ENCODE measurements around the gene MGRN1. TPM values are rescaled to one million over a fixed set of nuclear protein-coding genes. Genes with fewer than 3 reads are reported as not detected.

Gene MGRN1
- total and polyA plus RNA-seq, 4 donors: 29.5 to 112 (median 47.0) TPM

DNA sequence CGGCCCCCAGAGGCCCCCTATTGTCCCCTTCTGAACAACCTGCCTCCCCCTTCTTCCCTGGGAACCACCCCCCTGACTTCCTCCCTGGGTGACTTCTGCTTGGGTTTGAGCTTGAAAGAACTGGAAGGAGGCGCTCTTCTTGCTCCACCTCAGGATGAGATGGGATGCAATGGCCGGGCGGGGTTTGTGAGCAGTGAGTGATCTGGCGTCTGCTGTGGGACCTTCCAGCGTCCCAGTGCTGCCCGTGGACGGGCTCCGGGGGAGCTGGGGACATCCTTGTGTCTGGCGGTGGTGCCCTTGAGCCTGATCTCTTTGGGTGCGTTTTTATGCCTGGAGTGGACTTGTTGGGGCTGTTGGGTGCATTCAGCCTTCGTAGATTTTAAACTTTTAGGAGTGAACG lies 11.6 kb downstream of the MGRN1 start:
- Histone ChIP-seq H3K4me1 (ENCODE audit: control insufficient read depth in 5 of 5, insufficient read depth in 5 of 5, low read length in 5 of 5) (peaks cover 0 to 13% (median 0%) of the 10 kb centered on the region in 5 donors), H3K9ac (ENCODE audit: insufficient read depth in 1 of 2, low read length in 2 of 2) (no peak overlapping the region), H3K4me3 (no peak overlapping the region), H3K9me3 (ENCODE audit: control insufficient read depth in 4 of 4, insufficient read depth in 3 of 4, low read length in 3 of 4) (peaks cover 0 to 5% (median 0%) of the 10 kb centered on the region in 4 donors), H3K36me3 (ENCODE audit: control insufficient read depth in 4 of 4, insufficient read depth in 4 of 4, low read length in 4 of 4) (peaks cover 0 to 13% (median 3%) of the 10 kb centered on the region in 4 donors), H3K27ac (ENCODE audit: low read depth in 1 of 2, low read length in 1 of 2) (no peak overlapping the region), H3K27me3 (ENCODE audit: control insufficient read depth in 3 of 3, insufficient read depth in 3 of 3, low read length in 2 of 3) (no peaks in the 10 kb centered on the region)
- no peak for ATAC-seq (ENCODE audit: insufficient read depth, low FRiP score)
- WGBS, 2 donors: 77 to 90% methylated on average over 13 of the region's 13 CpGs
- TF ChIP-seq, protein P1, sequence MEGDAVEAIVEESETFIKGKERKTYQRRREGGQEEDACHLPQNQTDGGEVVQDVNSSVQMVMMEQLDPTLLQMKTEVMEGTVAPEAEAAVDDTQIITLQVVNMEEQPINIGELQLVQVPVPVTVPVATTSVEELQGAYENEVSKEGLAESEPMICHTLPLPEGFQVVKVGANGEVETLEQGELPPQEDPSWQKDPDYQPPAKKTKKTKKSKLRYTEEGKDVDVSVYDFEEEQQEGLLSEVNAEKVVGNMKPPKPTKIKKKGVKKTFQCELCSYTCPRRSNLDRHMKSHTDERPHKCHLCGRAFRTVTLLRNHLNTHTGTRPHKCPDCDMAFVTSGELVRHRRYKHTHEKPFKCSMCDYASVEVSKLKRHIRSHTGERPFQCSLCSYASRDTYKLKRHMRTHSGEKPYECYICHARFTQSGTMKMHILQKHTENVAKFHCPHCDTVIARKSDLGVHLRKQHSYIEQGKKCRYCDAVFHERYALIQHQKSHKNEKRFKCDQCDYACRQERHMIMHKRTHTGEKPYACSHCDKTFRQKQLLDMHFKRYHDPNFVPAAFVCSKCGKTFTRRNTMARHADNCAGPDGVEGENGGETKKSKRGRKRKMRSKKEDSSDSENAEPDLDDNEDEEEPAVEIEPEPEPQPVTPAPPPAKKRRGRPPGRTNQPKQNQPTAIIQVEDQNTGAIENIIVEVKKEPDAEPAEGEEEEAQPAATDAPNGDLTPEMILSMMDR (IDR thresholded peaks at IDR 0.05; ENCODE audit: control extremely low read depth, extremely low read depth): no peak
- no peak for DNase-seq

GRCh38 chr16:4637501-4638166 lies 13.0 kb downstream of the MGRN1 start:
- H3K27me3 ChIP-seq (ENCODE audit: control insufficient read depth in 3 of 3, insufficient read depth in 3 of 3, low read length in 2 of 3): no peaks in the 10 kb centered on the region
- ATAC-seq (ENCODE audit: insufficient read depth, low FRiP score) (no peak), DNase-seq (no peak)
- no peak overlapping the region for H3K9ac ChIP-seq (ENCODE audit: insufficient read depth in 1 of 2, low read length in 2 of 2)
- H3K36me3 ChIP-seq (ENCODE audit: control insufficient read depth in 4 of 4, insufficient read depth in 4 of 4, low read length in 4 of 4): peaks cover 0 to 13% (median 3%) of the 10 kb centered on the region in 4 donors
- H3K27ac ChIP-seq (ENCODE audit: low read depth in 1 of 2, low read length in 1 of 2): no peak overlapping the region
- peaks cover 0 to 15% (median 0%) of the 10 kb centered on the region in 5 donors for H3K4me1 ChIP-seq (ENCODE audit: control insufficient read depth in 5 of 5, insufficient read depth in 5 of 5, low read length in 5 of 5)
- WGBS, 2 donors: 88 to 89% methylated on average over 21 of the region's 21 CpGs
- no peaks in the 10 kb centered on the region for H3K9me3 ChIP-seq (ENCODE audit: control insufficient read depth in 4 of 4, insufficient read depth in 3 of 4, low read length in 3 of 4)
- H3K4me3 ChIP-seq: no peak overlapping the region
- TF ChIP-seq, protein P1 (IDR thresholded peaks at IDR 0.05; ENCODE audit: control extremely low read depth, extremely low read depth): no peak

DNA sequence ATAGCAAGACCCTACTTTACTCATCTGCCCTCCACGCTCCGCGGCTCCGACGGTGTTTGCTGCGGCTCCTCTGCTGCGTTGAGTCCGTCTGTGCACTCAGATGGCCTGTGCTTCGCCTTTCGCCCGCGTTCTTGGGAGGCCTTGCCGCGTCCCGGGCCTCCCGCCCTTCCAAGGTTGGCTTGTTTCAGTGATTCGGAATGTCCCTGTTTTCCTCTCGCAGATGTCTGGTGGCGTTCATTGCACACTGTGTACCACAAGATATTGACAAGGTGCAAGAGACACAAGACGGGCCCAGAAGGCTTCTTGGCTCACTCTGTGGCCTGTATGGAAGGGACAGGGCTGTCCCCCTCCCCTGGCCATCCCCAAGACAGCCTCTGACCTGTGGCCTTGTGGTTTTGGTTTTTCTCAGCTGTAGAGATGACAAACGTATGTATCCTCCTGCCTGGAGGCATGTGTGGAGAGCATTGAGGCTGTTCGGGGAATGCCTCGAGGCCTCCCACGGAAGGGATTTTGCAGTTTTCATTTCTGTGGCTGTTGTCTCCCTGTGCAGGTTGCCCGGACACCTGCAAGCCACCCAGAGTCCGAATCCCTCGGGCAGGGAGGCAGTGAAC lies 15.4 kb downstream of the MGRN1 start:
- DNase-seq (no peak), ATAC-seq (ENCODE audit: insufficient read depth, low FRiP score) (no peak)
- no peak overlapping the region for H3K9ac ChIP-seq (ENCODE audit: insufficient read depth in 1 of 2, low read length in 2 of 2)
- TF ChIP-seq, protein P1 (IDR thresholded peaks at IDR 0.05; ENCODE audit: control extremely low read depth, extremely low read depth): no peak
- peaks cover 0 to 7% (median 0%) of the 10 kb centered on the region in 4 donors for H3K36me3 ChIP-seq (ENCODE audit: control insufficient read depth in 4 of 4, insufficient read depth in 4 of 4, low read length in 4 of 4)
- peak overlapping the region in 1 of 2 donors; percentile 10 for H3K27ac ChIP-seq (ENCODE audit: low read depth in 1 of 2, low read length in 1 of 2)
- H3K9me3 ChIP-seq (ENCODE audit: control insufficient read depth in 4 of 4, insufficient read depth in 3 of 4, low read length in 3 of 4): no peaks in the 10 kb centered on the region
- no peaks in the 10 kb centered on the region for H3K27me3 ChIP-seq (ENCODE audit: control insufficient read depth in 3 of 3, insufficient read depth in 3 of 3, low read length in 2 of 3)
- H3K4me3 ChIP-seq: no peak overlapping the region
- peaks cover 0 to 15% (median 0%) of the 10 kb centered on the region in 5 donors for H3K4me1 ChIP-seq (ENCODE audit: control insufficient read depth in 5 of 5, insufficient read depth in 5 of 5, low read length in 5 of 5)
- 85 to 86% methylated on average over 27 of the region's 27 CpGs for WGBS, 2 donors
